ENCODE data around the gene SETD3. TPM values are rescaled to one million over a fixed set of nuclear protein-coding genes. Genes with fewer than 3 reads are reported as not detected.

SETD3 gene
- total and polyA plus RNA-seq, 2 experiments from 2014 or later, result 40.7 to 68.0 TPM

- Histone ChIP-seq H2AFZ (no peak overlapping the region), H3K27ac (ENCODE audit: low read depth) (peak overlapping the region; percentile 67), H3F3A (replicated peaks; ENCODE audit: low read depth) (peaks cover 6% of the 10 kb centered on the region; the same call in 1 of the 2 replicates), H3K4me1 (ENCODE audit: insufficient read depth) (peaks cover 23% of the 10 kb centered on the region), H3K27me3 (ENCODE audit: insufficient read depth) (no peaks in the 10 kb centered on the region), H3K36me3 (ENCODE audit: insufficient read depth) (peaks cover 41% of the 10 kb centered on the region), H4K20me1 (replicated peaks; ENCODE audit: insufficient read depth) (peaks cover 3% of the 10 kb centered on the region; the same call in 1 of the 2 replicates), H3K79me2 (replicated peaks; ENCODE audit: insufficient read depth) (no peaks in the 10 kb centered on the region), H3K4me2 (peak overlapping the region; percentile 63), H3K4me3 (peak overlapping the region; percentile 24; the same call in 1 of the 2 replicates), H3K9me2 (ENCODE audit: insufficient read depth) (no peaks in the 10 kb centered on the region)
- DNase-seq (ENCODE audit: low spot score) (no peak), ATAC-seq (peak; percentile 19; the same call in 2 of the 3 replicates)
- Mint-ChIP-seq H3K4me1 (peaks cover 10% of the 10 kb centered on the region), H3K9me3 (no peaks in the 10 kb centered on the region), H3K27me3 (ENCODE audit: insufficient read depth, low read depth, poor library complexity) (peaks cover 2% of the 10 kb centered on the region), H3K36me3 (ENCODE audit: low read depth) (peaks cover 74% of the 10 kb centered on the region), H3K4me3 (no peak overlapping the region), H3K27ac (peak overlapping the region; percentile 80; the same call in 1 of the 2 replicates)
- no peak for TF ChIP-seq NANOG (IDR thresholded peaks at IDR 0.05; ENCODE audit: borderline replicate concordance)
These were observed 23.3 kb upstream of the SETD3 start for GRCh38 chr14:99503848-99504453.

- Histone ChIP-seq H3K9me2 (ENCODE audit: insufficient read depth) (no peaks in the 10 kb centered on the region), H3K27ac (ENCODE audit: low read depth) (peak overlapping the region; percentile 67), H3K79me2 (replicated peaks; ENCODE audit: insufficient read depth) (no peaks in the 10 kb centered on the region), H3K27me3 (ENCODE audit: insufficient read depth) (no peaks in the 10 kb centered on the region), H2AFZ (no peak overlapping the region), H3F3A (replicated peaks; ENCODE audit: low read depth) (0 out of 2 replicates have a peak, but pooled peaks cover 4% of the 10 kb centered on the region), H3K36me3 (ENCODE audit: insufficient read depth) (peaks cover 39% of the 10 kb centered on the region; the same call in 1 of the 2 replicates), H3K4me3 (peak overlapping the region; percentile 24; the same call in 1 of the 2 replicates), H3K4me1 (ENCODE audit: insufficient read depth) (peaks cover 23% of the 10 kb centered on the region), H4K20me1 (replicated peaks; ENCODE audit: insufficient read depth) (peaks cover 8% of the 10 kb centered on the region; the same call in 1 of the 2 replicates), H3K4me2 (peak overlapping the region; percentile 63)
- Mint-ChIP-seq H3K9me3 (no peaks in the 10 kb centered on the region), H3K4me1 (peaks cover 10% of the 10 kb centered on the region), H3K27me3 (ENCODE audit: insufficient read depth, low read depth, poor library complexity) (peaks cover 2% of the 10 kb centered on the region), H3K36me3 (ENCODE audit: low read depth) (peaks cover 66% of the 10 kb centered on the region), H3K27ac (peak overlapping the region; percentile 85), H3K4me3 (peak overlapping the region; percentile 47)
- ATAC-seq, result peak; percentile 93
- no peak for TF ChIP-seq JUNB (IDR thresholded peaks at IDR 0.05; ENCODE audit: unreplicated experiment)
- TF ChIP-seq CTCF (conservative IDR thresholded peaks at IDR 0.05; ENCODE audit: low read depth in 2 of 2), result peak; percentile 21 to 50; a peak in 1 of 4 replicates
- DNase-seq (ENCODE audit: low spot score), result peak; percentile 77
These were observed 22.3 kb upstream of the SETD3 start for GRCh38 chr14:99502989-99503421.

- Histone ChIP-seq H4K20me1 (replicated peaks; ENCODE audit: insufficient read depth) (peaks cover 21% of the 10 kb centered on the region; the same call in 1 of the 2 replicates), H3K9me2 (ENCODE audit: insufficient read depth) (no peaks in the 10 kb centered on the region), H3K79me2 (replicated peaks; ENCODE audit: insufficient read depth) (peaks cover 23% of the 10 kb centered on the region), H3K4me3 (no peak overlapping the region), H3K4me1 (ENCODE audit: insufficient read depth) (peaks cover 11% of the 10 kb centered on the region; the same call in 1 of the 2 replicates), H3F3A (replicated peaks; ENCODE audit: low read depth) (0 out of 2 replicates have a peak, but pooled peaks cover 4% of the 10 kb centered on the region), H3K27ac (ENCODE audit: low read depth) (no peak overlapping the region), H3K27me3 (ENCODE audit: insufficient read depth) (no peaks in the 10 kb centered on the region), H3K4me2 (no peak overlapping the region), H2AFZ (no peak overlapping the region), H3K36me3 (ENCODE audit: insufficient read depth) (peaks cover 53% of the 10 kb centered on the region)
- H3K27ac Mint-ChIP-seq, result no peak overlapping the region
- no peak overlapping the region for H3K4me3 Mint-ChIP-seq
- no peaks in the 10 kb centered on the region for H3K9me3 Mint-ChIP-seq
- H3K4me1 Mint-ChIP-seq, result peaks cover 6% of the 10 kb centered on the region; the same call in 2 of the 3 replicates
- ATAC-seq (no peak), DNase-seq (ENCODE audit: low spot score) (no peak)
- peaks cover 54% of the 10 kb centered on the region for H3K36me3 Mint-ChIP-seq (ENCODE audit: low read depth)
- H3K27me3 Mint-ChIP-seq (ENCODE audit: insufficient read depth, low read depth, poor library complexity), result peaks cover 2% of the 10 kb centered on the region
- TF ChIP-seq STAT1 (IDR thresholded peaks at IDR 0.05; ENCODE audit: unreplicated experiment) (no peak), ETS1 (IDR thresholded peaks at IDR 0.05) (no peak), CTCF (conservative IDR thresholded peaks at IDR 0.05; ENCODE audit: low read depth in 2 of 2) (no peak), EZH2 (IDR thresholded peaks at IDR 0.05; ENCODE audit: low read depth, unreplicated experiment) (no peak), POLR2AphosphoS5 (IDR thresholded peaks at IDR 0.05; ENCODE audit: low read depth) (no peak), REST (IDR thresholded peaks at IDR 0.05; ENCODE audit: unreplicated experiment) (no peak), ZNF114 (CRISPR knock-in tag; IDR thresholded peaks at IDR 0.05) (no peak)
These were observed 17.2 kb upstream of the SETD3 start for GRCh38 chr14:99497894-99498293.
